KMS-11 (cell line): ENCODE measurements around the gene KDM4B.

Source experiments
- H2AFZ ChIP-seq: fragments of 200-600 bp; sonication (generic); 2 replicates; pipeline ENCODE4 v1.6.1; 2016; ENCODE audit warnings: antibody characterized with exemption, mixed run types, low read depth
- H3K27ac ChIP-seq: fragments of 200-600 bp; sonication (generic); 2 replicates; pipeline ENCODE4 v1.6.1; 2016; ENCODE audit warnings: mild to moderate bottlenecking, mixed run types
- H3K27me3 ChIP-seq: fragments of 200-600 bp; sonication (generic); 2 replicates; pipeline ENCODE4 v1.6.1; 2017; ENCODE audit warnings: mild to moderate bottlenecking, low read depth, mixed run types, moderate library complexity; ENCODE audit not compliant: insufficient read depth
- H3K36me3 ChIP-seq: fragments of 200-600 bp; sonication (generic); 2 replicates; pipeline ENCODE4 v1.6.1; 2017; ENCODE audit warnings: mild to moderate bottlenecking, mixed run types; ENCODE audit not compliant: insufficient read depth
- H3K4me1 ChIP-seq: fragments of 200-600 bp; sonication (generic); 2 replicates; pipeline ENCODE4 v1.6.1; 2016; ENCODE audit warnings: mild to moderate bottlenecking, low read depth, mixed run types; ENCODE audit not compliant: poor library complexity, severe bottlenecking
- H3K4me2 ChIP-seq: fragments of 200-600 bp; sonication (generic); 2 replicates; pipeline ENCODE4 v1.7.0; 2016; ENCODE audit warnings: mild to moderate bottlenecking, mixed run types
- H3K4me3 ChIP-seq: fragments of 200-600 bp; sonication (generic); IDR thresholded peaks from 2 replicates; pipeline ENCODE4 v1.6.1; 2017; ENCODE audit warnings: low read depth, low read length, mixed read lengths; ENCODE audit not compliant: insufficient read depth
- H3K79me2 ChIP-seq: fragments of 200-600 bp; sonication (generic); 2 replicates; pipeline ENCODE4 v1.6.1; 2016; ENCODE audit warnings: low read depth, mixed run types; ENCODE audit not compliant: insufficient read depth
- H3K9ac ChIP-seq: fragments of 200-600 bp; sonication (generic); 2 replicates; pipeline ENCODE4 v1.6.1; 2016; ENCODE audit warnings: mild to moderate bottlenecking, mixed run types
- H4K20me1 ChIP-seq: fragments of 200-600 bp; sonication (generic); 2 replicates; pipeline ENCODE4 v1.6.1; 2016; ENCODE audit warnings: mild to moderate bottlenecking, mixed run types; ENCODE audit not compliant: insufficient read depth
- CTCF ChIP-seq: fragments of 200-600 bp; sonication (generic); conservative IDR thresholded peaks from 2 replicates; pipeline ENCODE4 v1.6.1; 2017; ENCODE audit warnings: low read depth, mild to moderate bottlenecking, antibody characterized with exemption, low read length, moderate library complexity, mixed read lengths

KDM4B gene

GRCh38 chr19:5136073-5136855, 167.4 kb downstream of the KDM4B start:
- H3K9ac ChIP-seq = no peak overlapping the region
- no peak overlapping the region for H3K27ac ChIP-seq
- H2AFZ ChIP-seq = no peak overlapping the region
- no peak overlapping the region for H3K4me2 ChIP-seq
- no peaks in the 10 kb centered on the region for H3K79me2 ChIP-seq
- no peaks in the 10 kb centered on the region for H3K27me3 ChIP-seq
- no peaks in the 10 kb centered on the region for H3K4me1 ChIP-seq
- H4K20me1 ChIP-seq = no peaks in the 10 kb centered on the region
- no peaks in the 10 kb centered on the region for H3K36me3 ChIP-seq
- H3K4me3 ChIP-seq = no peak overlapping the region
- TF ChIP-seq CTCF = no peak

- H3K4me1 ChIP-seq = no peaks in the 10 kb centered on the region
- no peak overlapping the region for H2AFZ ChIP-seq
- H3K9ac ChIP-seq = no peak overlapping the region
- no peaks in the 10 kb centered on the region for H3K79me2 ChIP-seq
- H3K4me3 ChIP-seq = no peak overlapping the region
- no peak for TF ChIP-seq CTCF
- no peaks in the 10 kb centered on the region for H4K20me1 ChIP-seq
- H3K27ac ChIP-seq = no peak overlapping the region
- no peak overlapping the region for H3K4me2 ChIP-seq
- H3K27me3 ChIP-seq = no peaks in the 10 kb centered on the region
- no peaks in the 10 kb centered on the region for H3K36me3 ChIP-seq
These were observed 168.2 kb downstream of the KDM4B start for GRCh38 chr19:5137114-5137513.

GRCh38 chr19:5137571-5138124, 168.7 kb downstream of the KDM4B start:
- Histone ChIP-seq H4K20me1 (no peaks in the 10 kb centered on the region), H3K4me3 (no peak overlapping the region), H3K36me3 (no peaks in the 10 kb centered on the region), H3K4me1 (no peaks in the 10 kb centered on the region), H2AFZ (no peak overlapping the region), H3K4me2 (no peak overlapping the region), H3K79me2 (no peaks in the 10 kb centered on the region), H3K27ac (no peak overlapping the region), H3K27me3 (no peaks in the 10 kb centered on the region), H3K9ac (no peak overlapping the region)
- 0 out of 2 replicates have a peak, but pooled peaks have one; percentile 15 for TF ChIP-seq CTCF

- Histone ChIP-seq H3K27me3 (no peaks in the 10 kb centered on the region), H4K20me1 (no peaks in the 10 kb centered on the region), H2AFZ (no peak overlapping the region), H3K4me1 (no peaks in the 10 kb centered on the region), H3K4me3 (no peak overlapping the region), H3K4me2 (no peak overlapping the region), H3K27ac (no peak overlapping the region), H3K36me3 (no peaks in the 10 kb centered on the region), H3K79me2 (no peaks in the 10 kb centered on the region), H3K9ac (no peak overlapping the region)
- no peak for TF ChIP-seq CTCF
These were observed 170.0 kb downstream of the KDM4B start for GRCh38 chr19:5138606-5139582.
